ENCODE results near the gene FOXC1.

The FOXC1 gene

GRCh38 chr6:1623769-1624057 lies 14.0 kb downstream of the FOXC1 start:
- no peak for DNase-seq (ENCODE audit: low read depth)

DNA sequence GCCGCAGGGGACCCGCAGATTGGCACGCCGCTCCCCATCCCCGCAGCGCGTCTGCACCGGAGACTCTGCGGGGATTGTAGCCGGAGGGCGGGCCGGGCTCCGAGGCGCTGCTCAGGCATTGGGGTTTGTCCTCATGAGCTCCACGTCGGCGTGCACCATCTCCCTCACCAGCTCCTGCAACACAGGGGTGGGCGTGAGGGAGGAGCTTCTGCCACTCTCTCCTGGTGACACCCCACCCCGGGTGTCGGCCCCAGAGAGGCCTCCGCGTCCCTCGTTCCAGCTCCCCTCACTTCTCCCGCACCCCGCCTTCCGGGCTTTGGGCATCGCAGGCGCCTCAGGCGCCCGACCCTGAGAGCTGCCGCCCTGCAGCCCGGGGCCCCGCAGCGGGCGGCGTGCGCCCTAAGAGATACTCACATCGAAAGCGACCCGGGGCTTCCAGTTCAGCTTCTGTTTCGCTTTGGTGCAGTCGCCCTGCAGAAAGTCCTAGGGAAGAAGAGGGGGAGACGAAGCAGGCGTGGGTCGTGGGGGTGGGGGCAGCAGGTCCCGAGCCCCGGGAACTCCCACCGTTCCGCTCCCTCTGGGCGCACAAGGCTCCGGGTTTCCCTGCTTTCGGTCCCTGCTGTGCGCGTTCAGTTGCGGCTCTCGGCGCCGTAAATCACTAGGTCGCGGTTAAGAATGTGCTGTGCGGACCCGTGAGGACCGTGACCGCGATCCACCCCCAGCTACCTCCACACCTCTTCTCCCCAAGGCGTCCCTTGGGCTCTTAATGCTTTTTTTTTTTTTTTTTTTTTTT lies 14.5 kb downstream of the FOXC1 start:
- DNase-seq (ENCODE audit: low read depth) = no peak

GRCh38 chr6:1624851-1625781 lies 15.4 kb downstream of the FOXC1 start:
- DNase-seq (ENCODE audit: low read depth) = no peak

DNA sequence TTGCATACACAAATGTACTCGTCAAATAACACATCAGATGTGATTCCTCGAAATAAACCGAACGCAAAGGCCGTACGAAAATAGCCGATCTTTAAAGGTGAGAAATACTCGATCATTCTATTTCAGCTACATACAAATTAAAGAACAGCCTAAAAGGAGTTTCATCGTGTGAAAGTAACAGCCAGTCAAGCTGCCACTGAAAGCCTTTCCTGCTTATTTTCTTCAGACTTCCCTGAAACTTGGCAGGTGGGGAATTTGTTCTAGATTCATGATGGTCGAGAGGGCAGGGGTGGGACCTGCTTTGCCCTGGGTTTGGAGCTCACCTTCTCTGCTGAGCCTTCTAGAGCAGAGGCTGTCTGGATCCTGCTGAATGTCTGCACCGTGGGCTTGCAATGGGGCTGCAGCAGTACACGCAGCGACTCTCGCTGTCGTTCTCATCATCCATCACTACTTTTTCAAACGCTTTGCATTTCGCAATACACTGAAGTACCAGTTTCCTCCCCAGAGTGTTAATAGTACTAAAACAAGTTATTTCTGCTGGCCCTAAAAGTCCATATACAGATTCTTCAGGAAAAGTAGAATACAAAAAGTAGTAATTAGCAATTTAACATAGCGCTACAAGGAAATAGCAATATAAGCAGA lies 16.2 kb downstream of the FOXC1 start:
- DNase-seq (ENCODE audit: low read depth) = no peak

GRCh38 chr6:1626481-1626880 lies 16.8 kb downstream of the FOXC1 start:
- DNase-seq (ENCODE audit: low read depth) = no peak

DNA sequence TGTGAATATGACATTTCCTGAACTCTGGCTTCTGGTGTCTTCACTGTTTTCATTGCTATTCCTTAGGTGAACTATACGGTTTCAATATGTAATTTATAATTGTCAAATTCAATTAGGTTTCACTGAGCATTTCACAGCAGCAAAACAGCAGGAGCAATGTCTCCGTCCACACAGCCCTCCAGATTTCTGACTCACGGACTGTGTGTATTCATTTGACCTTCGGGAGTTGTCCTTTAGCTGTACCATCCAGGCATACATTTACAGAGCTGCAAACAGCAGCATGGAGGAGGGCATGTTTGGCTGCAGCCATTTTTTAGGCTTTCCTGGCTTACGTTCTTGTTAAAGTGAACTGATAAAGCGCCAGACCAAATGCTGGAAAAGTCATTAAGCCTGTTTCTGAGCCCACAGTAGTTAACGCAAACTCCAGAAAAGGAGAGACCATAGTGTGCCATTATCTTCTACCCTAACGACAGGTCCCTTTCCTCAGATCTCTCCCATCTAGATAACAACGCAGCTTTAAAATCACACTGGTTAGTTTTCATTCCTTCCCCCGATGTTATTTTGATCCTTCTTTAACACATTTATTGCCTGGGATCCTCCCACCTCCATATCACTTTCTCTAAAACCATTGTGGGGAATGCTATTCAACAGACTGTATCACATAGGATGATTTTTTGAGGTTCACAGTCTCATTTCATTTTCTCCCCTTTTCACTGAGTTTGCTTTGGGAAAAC lies 18.3 kb downstream of the FOXC1 start:
- no peak for DNase-seq (ENCODE audit: low read depth)

- DNase-seq (ENCODE audit: low read depth) = no peak
These were observed 19.6 kb downstream of the FOXC1 start for GRCh38 chr6:1629316-1629715.

GRCh38 chr6:1630212-1630770 lies 20.6 kb downstream of the FOXC1 start:
- DNase-seq (ENCODE audit: low read depth) = no peak

DNA sequence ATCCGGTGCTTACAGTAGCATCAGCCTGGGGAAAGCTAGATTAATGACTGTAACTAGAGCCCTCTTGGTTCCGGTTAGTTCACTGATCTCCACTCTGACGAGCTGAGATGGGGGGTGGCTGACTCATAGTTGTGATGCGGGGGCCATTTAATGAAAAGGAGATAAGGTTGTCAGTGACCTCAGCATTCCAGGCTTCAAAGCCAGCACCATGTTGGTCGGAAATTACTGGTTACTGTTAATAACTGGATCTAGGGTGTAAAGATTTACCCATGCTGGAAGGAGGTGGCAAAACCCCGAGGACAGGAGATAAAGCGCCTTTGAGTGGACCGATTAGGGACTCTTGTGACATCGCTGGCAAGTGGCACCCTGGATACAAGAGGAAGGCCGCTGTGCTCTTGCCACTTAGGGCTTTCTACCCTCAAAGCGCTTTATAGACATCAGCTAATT lies 21.1 kb downstream of the FOXC1 start:
- no peak for DNase-seq (ENCODE audit: low read depth)

DNA sequence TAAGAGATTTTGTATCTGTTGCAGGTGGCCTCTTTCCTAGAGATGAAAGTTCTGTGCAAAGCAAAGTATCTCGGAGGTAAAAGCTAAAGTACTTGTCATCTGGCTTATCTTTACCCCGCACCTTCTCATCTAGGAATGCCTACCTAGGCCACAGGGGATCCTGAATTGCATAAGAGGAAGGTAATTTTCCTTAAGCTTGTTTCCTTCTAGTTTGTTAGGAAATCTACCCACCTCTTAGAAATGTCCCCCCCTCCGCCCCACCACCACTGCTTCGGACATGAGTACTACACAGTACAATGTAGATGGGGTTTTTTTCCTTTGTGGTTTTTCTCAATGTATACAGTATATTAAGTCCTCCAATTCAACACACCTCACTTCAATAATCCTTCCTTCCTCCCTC lies 21.5 kb downstream of the FOXC1 start:
- no peak for DNase-seq (ENCODE audit: low read depth)

GRCh38 chr6:1633366-1634021 lies 23.8 kb downstream of the FOXC1 start:
- no peak for DNase-seq (ENCODE audit: low read depth)

DNA sequence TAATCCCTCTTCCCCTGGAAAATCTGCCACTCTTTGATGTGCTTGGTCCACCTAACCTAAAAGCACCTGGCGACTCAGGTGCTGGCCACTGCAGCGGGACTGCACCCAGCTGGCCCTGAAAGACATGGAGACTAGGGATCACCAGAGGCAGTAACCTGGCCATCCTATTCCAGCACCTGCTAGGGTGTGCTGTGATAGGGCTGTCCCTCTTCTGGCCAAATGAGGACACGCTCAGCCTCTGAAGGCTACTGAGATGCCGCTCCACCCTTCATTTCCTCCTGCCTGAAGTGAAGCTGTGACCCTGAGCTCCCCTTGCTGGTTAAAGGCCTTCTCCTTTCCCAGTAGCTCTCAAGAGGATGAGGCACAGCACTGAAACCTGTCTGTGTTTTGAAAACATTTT lies 24.4 kb downstream of the FOXC1 start:
- no peak for DNase-seq (ENCODE audit: low read depth)

GRCh38 chr6:1635305-1636010 lies 25.7 kb downstream of the FOXC1 start:
- DNase-seq (ENCODE audit: low read depth) = no peak

DNA sequence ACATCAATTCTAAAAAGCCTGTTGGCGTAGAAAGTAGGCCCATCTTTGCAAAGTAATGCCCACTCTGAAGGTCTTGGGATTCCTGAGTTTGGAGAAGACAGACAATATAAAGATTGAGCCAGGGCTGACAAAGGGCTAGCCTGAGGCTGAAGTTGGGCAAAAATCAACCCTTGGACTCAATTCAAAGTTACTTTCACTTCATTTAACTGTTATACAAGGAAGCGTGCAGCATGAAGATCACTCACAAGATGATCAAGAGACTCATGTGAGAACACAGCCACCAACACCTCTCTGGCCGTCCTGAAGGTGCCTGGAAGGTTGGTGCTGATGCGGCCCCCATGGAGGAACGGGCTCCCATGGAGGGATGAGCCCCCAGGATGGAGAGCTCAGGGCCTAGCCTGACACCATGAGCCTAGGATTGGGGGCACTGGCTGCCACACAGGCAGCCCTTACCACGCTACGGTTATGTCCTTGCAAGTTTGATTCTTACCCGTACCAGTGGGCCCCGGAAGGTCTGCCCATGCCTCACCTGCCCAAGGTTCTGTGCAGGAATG lies 26.6 kb downstream of the FOXC1 start:
- no peak for DNase-seq (ENCODE audit: low read depth)

- no peak for DNase-seq (ENCODE audit: low read depth)
These were observed 27.5 kb downstream of the FOXC1 start for GRCh38 chr6:1636971-1637871.

GRCh38 chr6:1639430-1639829 lies 29.7 kb downstream of the FOXC1 start:
- no peak for DNase-seq (ENCODE audit: low read depth)

DNA sequence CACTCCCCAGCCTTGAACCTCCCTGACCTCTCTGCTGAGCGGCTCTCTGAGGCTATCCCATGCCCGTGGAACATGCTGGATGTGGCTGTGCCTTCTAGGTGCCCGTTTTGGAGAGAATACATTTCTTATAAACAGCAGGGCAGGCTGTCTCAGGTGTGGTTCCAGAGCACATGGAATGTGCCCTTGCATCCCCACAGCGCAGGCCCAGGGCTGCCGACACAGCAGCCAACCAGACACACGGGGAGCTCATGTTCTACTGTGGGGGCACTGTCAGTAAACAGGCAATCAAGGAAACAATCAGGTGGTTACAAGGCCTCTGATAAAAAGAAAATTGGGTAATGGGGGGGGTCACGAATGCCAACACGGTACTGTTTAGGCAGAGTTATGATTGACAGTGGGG lies 30.8 kb downstream of the FOXC1 start:
- DNase-seq (ENCODE audit: low read depth) = no peak

- DNase-seq (ENCODE audit: low read depth) = no peak
These were observed 31.7 kb downstream of the FOXC1 start for GRCh38 chr6:1641343-1641885.

DNA sequence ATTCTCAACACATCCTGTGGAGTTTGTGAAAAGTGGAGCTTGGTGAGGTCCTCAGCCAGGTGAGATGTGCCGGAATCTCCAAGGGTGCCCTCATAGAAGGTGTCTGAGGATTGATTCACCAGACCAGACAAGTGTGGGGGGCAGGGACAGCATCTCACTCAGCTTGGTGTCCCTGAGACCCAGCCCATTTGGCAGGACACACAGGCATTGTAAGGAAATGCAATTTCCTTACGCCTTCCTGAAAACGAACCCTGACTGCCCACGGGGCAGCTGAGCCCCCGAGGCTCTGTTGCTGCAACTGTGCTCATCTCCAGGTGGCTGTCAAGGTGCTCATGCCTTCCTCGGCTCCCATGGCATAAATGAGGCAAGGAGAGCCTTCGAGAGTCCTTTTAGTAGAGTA lies 33.4 kb downstream of the FOXC1 start:
- no peak for DNase-seq (ENCODE audit: low read depth)
